Measurements from ENCODE around the gene MAFG.

GRCh38 chr17:81958633-81959342 lies 31.3 kb upstream of the MAFG start:
- TF ChIP-seq POLR2A (IDR thresholded peaks at IDR 0.05; ENCODE audit: low read length) = no peak
- TF ChIP-seq GATA1 (IDR thresholded peaks at IDR 0.05; ENCODE audit: low read depth, low read length) = no peak

All from erythroblast (primary cell).